NCI-H2196 treated with DMSO at 0.1 percent for 48 hours (cell line): ENCODE data around the gene SUGP2.
A peak's percentile ranks its signal among the peaks of the same experiment; 100 is the strongest.
"Not testable (repeated sequence)": the region's sequence is repeated elsewhere in the genome, so short reads cannot be mapped to it uniquely, and the experiment has no call there.

Experiments
- DNase-seq: peaks from one replicate; lab custom pipeline; 2025; ENCODE audit not compliant: unreplicated experiment; lab: John Stamatoyannopoulos, UW

Gene SUGP2

GRCh38 chr19:19033176-19033425, 216 bp downstream of the SUGP2 start:
- no peak for DNase-seq

- peak; percentile 19 for DNase-seq
These were observed 719 bp downstream of the SUGP2 start for GRCh38 chr19:19032420-19033175.

GRCh38 chr19:19031891-19032290, 1.4 kb downstream of the SUGP2 start:
- no peak for DNase-seq

- DNase-seq: no peak
These were observed 4.8 kb downstream of the SUGP2 start for GRCh38 chr19:19028526-19028925.

- no peak for DNase-seq
These were observed 6.1 kb downstream of the SUGP2 start for GRCh38 chr19:19027228-19027627.

- DNase-seq: peak; percentile 6
These were observed 6.9 kb downstream of the SUGP2 start for GRCh38 chr19:19026299-19026971.

GRCh38 chr19:19025861-19026260, 7.5 kb downstream of the SUGP2 start:
- DNase-seq: no peak

- DNase-seq: not testable (repeated sequence)
These were observed 9.9 kb downstream of the SUGP2 start for GRCh38 chr19:19023376-19023775.

GRCh38 chr19:19022380-19022961, 10.8 kb downstream of the SUGP2 start:
- DNase-seq: no peak

GRCh38 chr19:19021115-19021514, 12.2 kb downstream of the SUGP2 start:
- no peak for DNase-seq

- DNase-seq: no peak
These were observed 22.8 kb downstream of the SUGP2 start for GRCh38 chr19:19010551-19010950.

GRCh38 chr19:19009951-19010350, 23.4 kb downstream of the SUGP2 start:
- no peak for DNase-seq

GRCh38 chr19:19006213-19006612, 27.1 kb downstream of the SUGP2 start:
- DNase-seq: no peak

- no peak for DNase-seq
These were observed 29.2 kb downstream of the SUGP2 start for GRCh38 chr19:19004144-19004543.

- DNase-seq: no peak
These were observed 33.3 kb downstream of the SUGP2 start for GRCh38 chr19:18999896-19000620.

- no peak for DNase-seq
These were observed 34.1 kb downstream of the SUGP2 start for GRCh38 chr19:18999016-18999758.

GRCh38 chr19:18998276-18998675, 35.0 kb downstream of the SUGP2 start:
- DNase-seq: no peak

GRCh38 chr19:18996796-18997394, 36.4 kb downstream of the SUGP2 start:
- DNase-seq: no peak

- DNase-seq: no peak
These were observed 37.0 kb downstream of the SUGP2 start for GRCh38 chr19:18996351-18996750.

- DNase-seq: peak; percentile 39
These were observed 37.5 kb downstream of the SUGP2 start for GRCh38 chr19:18995804-18996241.

- DNase-seq: no peak
These were observed 40.2 kb downstream of the SUGP2 start for GRCh38 chr19:18993115-18993514.
